H1 (cell line): Measurements from ENCODE around the gene STK33.

ENCODE experiments used
- ATF3 ChIP-seq: IDR thresholded peaks from 2 replicates; pipeline ENCODE4 v1.6.1; 2011; ENCODE audit warnings: low read depth, mild to moderate bottlenecking, low read length; ENCODE audit not compliant: insufficient read depth
- EZH2 ChIP-seq: fragments of 200-600 bp; sonication (generic); IDR thresholded peaks from 2 replicates; pipeline ENCODE4 v1.7.1; 2012; ENCODE audit warnings: low read depth, mild to moderate bottlenecking, moderate library complexity, low read length, inconsistent platforms; ENCODE audit not compliant: severe bottlenecking
- NANOG ChIP-seq: IDR thresholded peaks from 2 replicates; pipeline ENCODE4 v1.6.1; 2011; ENCODE audit warnings: low read length, low read depth, mild to moderate bottlenecking, inconsistent platforms; ENCODE audit not compliant: insufficient read depth, poor library complexity, severe bottlenecking
- NRF1 ChIP-seq: IDR thresholded peaks from 2 replicates; pipeline ENCODE4 v1.6.1; 2011; ENCODE audit warnings: mild to moderate bottlenecking, low read depth, low read length, improper control_type of control experiment
- POLR2A ChIP-seq, 2 experiments: IDR thresholded peaks; 1 replicate in 1 of 2; 2 replicates in 1 of 2; pipeline ENCODE4 v1.6.1; 2011; ENCODE audit warnings: low read depth in 2 of 2, low read length in 2 of 2, mild to moderate bottlenecking in 2 of 2; ENCODE audit errors: control extremely low read depth in 1 of 2
- POLR2AphosphoS5 ChIP-seq: IDR thresholded peaks from 2 replicates; pipeline ENCODE4 v1.6.1; 2011; ENCODE audit warnings: low read depth, low read length
- SIN3A ChIP-seq, 2 experiments: IDR thresholded peaks in 1 of 2; conservative IDR thresholded peaks in 1 of 2; 2 replicates each; pipeline ENCODE4 v1.6.1; 2011 to 2012; ENCODE audit warnings: low read length in 2 of 2, improper control_type of control experiment in 1 of 2, low read depth in 1 of 2, mild to moderate bottlenecking in 1 of 2
- SRF ChIP-seq: IDR thresholded peaks from 2 replicates; pipeline ENCODE4 v1.6.1; 2011; ENCODE audit warnings: mild to moderate bottlenecking, low read depth, low read length, moderate library complexity
- TEAD4 ChIP-seq: IDR thresholded peaks from 2 replicates; pipeline ENCODE4 v1.6.1; 2012; ENCODE audit warnings: low read depth, low read length, inconsistent platforms, mixed read lengths
- ZNF274 ChIP-seq: IDR thresholded peaks from 2 replicates; pipeline ENCODE4 v1.7.0; 2012; ENCODE audit warnings: low read length, borderline replicate concordance; ENCODE audit errors: extremely low read depth
- TF ChIP-seq, protein P1 (sequence below), 3 experiments: IDR thresholded peaks; 1 replicate in 2 of 3; 2 replicates in 1 of 3; pipeline versions ENCODE4 v1.5.1 to v1.6.1; 2011; ENCODE audit warnings: low read length in 3 of 3, mild to moderate bottlenecking in 3 of 3, inconsistent platforms in 2 of 3, low read depth in 1 of 3, moderate library complexity in 1 of 3; ENCODE audit not compliant: insufficient read depth in 1 of 3; ENCODE audit errors: control extremely low read depth in 1 of 3

DNA sequence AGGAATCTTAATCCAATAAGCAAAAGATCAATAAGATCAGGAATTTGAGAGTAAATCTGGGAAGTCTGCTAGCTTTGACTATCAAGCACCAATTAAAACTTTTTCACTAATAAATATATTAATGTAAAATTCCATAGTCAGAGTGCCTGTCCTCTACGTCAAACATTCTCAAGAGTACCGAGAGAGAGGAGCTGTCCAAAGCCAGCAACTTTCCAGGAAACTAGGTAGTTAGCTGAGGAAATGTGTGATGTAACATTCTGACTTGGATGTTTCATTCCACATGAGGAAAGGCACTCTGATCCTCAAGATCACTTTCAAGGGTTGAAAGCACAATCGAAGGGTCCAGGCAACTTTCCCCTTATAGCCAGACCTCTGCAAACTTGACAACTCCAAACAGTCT is 113.2 kb downstream of the STK33 start:
- no peak for TF ChIP-seq EZH2
- TF ChIP-seq POLR2A (IDR thresholded peaks at IDR 0.05; ENCODE audit: control extremely low read depth in 1 of 2, low read depth in 2 of 2, low read length in 2 of 2), result no peak
- TF ChIP-seq ZNF274, result no peak
- no peak for TF ChIP-seq ATF3
- TF ChIP-seq NRF1, result no peak
- no peak for TF ChIP-seq POLR2AphosphoS5
- TF ChIP-seq SIN3A (conservative IDR thresholded peaks at IDR 0.05 in 1 of 2, IDR thresholded peaks at IDR 0.05 in 1 of 2; ENCODE audit: low read depth in 1 of 2, low read length in 2 of 2), result no peak
- no peak for TF ChIP-seq SRF
- no peak for TF ChIP-seq NANOG
- TF ChIP-seq, protein P1, sequence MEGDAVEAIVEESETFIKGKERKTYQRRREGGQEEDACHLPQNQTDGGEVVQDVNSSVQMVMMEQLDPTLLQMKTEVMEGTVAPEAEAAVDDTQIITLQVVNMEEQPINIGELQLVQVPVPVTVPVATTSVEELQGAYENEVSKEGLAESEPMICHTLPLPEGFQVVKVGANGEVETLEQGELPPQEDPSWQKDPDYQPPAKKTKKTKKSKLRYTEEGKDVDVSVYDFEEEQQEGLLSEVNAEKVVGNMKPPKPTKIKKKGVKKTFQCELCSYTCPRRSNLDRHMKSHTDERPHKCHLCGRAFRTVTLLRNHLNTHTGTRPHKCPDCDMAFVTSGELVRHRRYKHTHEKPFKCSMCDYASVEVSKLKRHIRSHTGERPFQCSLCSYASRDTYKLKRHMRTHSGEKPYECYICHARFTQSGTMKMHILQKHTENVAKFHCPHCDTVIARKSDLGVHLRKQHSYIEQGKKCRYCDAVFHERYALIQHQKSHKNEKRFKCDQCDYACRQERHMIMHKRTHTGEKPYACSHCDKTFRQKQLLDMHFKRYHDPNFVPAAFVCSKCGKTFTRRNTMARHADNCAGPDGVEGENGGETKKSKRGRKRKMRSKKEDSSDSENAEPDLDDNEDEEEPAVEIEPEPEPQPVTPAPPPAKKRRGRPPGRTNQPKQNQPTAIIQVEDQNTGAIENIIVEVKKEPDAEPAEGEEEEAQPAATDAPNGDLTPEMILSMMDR (IDR thresholded peaks at IDR 0.05; ENCODE audit: control extremely low read depth in 1 of 3, insufficient read depth in 1 of 3, low read depth in 1 of 3, low read length in 3 of 3), result no peak
- TF ChIP-seq TEAD4, result no peak
